GM21447 (cell line): ENCODE measurements around the gene NAGPA.
A peak's percentile ranks its signal among the peaks of the same experiment; 100 is the strongest.

ENCODE experiments used
- ATAC-seq: cut with Tn5 transposase; IDR thresholded peaks from one replicate; pipeline ENCODE4 v1.9.1; 2021; ENCODE audit not compliant: unreplicated experiment

Gene NAGPA

DNA sequence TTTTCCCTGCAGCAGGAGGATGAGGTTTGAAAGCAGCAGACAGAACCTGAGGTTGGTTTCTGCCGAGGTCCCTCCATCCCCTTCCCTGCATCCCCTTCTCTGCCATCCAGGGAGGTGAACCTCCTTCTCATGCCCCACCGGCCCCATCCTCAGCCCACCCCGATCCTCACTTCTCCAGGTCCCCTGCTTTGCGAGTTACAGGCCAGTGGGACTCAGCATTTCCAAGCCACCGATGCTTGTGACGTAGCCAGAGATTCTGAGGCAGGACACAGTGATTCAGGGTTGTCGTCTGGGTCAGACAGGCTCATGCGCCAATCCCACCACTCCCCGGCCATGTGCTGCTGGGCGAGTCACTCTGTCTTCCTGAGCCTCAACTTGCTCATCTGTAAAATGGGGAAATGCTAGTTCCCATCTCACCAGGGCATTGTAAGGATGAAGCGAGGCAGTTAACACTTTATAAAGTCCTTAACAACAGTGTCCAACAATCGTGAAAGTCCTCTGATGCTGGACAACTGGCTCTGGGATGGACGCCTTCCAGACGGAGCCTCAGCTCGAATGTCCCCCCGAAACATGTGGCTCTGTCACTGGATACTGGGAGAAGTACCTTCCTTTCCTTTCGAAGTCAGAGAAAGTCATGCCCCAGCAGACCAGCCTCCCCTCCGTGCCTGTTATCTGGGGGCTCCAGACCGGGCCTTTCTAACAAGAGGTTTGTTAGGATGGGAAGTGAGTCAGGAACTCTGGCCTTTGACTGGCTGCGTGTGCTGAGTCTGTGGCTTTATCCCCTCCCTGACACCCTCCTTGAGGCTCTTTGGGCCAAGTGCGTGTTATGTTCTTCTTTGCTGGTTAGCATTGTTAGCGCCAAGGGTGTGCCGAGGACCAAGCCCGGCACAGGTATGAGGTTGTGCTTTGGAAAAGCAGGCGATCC is 53.7 kb downstream of the NAGPA start:
- ATAC-seq: no peak

DNA sequence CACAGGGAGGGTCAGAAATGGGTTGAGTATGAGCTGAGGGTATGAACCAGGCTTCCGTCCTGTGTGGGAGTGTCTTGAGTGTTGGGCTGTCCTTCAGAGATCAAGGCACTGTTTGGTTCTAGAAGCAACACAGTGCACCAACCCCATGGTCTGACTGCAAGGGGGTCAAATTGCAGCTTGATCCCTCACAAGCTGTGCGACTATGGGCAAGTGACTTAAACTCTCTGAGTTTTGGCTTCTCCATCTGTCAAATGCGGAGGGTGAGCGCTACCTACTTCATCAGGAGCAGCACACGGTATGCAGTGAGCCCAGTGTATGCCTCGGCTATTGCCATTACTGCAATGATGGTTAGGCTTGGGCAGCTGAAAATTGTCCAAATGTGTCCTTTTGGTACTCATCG is 54.6 kb downstream of the NAGPA start:
- ATAC-seq: no peak

- no peak for ATAC-seq
Measured at GRCh38 chr16:4976611-4977145, 57.1 kb downstream of the NAGPA start.

- peak; percentile 96 for ATAC-seq
Measured at GRCh38 chr16:4976079-4976478, 57.7 kb downstream of the NAGPA start.
